GM19351 (cell line): ENCODE measurements around the gene TNNI3.

ENCODE experiments used
- ATAC-seq: cut with Tn5 transposase; IDR thresholded peaks from one replicate; pipeline ENCODE4 v1.9.1; 2021; ENCODE audit warnings: mild to moderate bottlenecking, moderate library complexity; ENCODE audit not compliant: unreplicated experiment

TNNI3 gene

DNA sequence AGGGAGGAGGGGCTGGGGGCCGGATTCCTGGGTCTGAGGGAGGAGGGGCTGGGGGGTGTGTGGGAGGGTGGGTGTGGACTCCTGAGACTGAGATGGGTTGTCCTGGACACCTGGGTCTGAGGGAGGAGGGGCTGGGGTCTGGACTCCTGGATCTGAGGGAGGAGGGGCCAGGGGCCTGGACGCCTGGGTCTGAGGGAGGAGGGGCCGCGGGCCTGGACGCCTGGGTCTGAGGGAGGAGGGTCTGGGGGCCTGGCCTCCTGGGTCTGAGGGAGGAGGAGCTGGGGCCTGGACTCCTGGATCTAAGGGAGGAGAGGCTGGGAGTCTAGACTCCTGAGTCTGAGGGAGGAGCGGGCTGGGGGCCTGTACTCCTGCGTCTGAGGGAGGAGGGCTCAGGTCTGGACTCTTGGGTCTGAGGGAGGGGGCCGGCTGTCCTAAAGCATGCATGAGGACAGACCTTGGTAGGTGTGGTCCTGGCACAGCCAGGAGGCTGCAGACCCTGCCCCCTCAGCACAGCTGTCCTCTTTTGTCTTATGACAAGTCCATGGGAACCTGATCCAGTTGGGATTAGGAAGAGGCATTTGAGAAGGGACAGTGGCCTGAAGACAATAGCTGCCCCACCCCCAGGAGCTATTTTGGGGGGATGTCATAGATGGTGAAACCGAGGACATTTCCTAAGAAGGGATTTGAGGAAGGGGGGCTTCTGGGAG, 9.8 kb downstream of the TNNI3 start:
- no peak for ATAC-seq

DNA sequence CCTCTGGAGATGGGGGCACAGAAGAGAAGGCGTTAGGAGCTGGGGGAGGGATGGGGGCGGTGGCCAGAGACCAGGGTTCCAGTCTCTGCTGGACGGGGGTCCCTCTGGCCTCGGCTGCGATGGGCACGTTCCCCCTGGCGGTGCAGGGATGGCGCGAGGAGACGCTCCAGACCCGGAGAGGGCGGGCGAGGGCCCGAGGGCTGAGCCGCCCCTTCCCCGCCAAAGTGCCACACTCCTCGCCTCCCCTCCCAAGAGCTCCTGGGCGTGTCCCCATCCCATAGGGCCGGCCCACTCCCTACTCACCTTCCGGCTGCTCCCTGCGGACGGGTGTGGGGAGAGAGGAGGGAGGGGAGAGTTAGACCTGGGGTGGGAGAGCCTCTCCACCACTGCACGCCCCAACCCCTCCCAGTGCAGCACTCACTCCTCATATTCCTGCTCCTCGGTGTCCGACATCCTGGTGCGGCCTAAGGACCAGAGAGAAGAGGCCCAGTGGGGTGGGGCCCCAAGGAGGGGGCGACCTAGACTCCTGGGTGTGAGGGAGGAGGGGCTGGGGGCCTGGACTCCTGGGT, 10.7 kb downstream of the TNNI3 start:
- no peak for ATAC-seq

DNA sequence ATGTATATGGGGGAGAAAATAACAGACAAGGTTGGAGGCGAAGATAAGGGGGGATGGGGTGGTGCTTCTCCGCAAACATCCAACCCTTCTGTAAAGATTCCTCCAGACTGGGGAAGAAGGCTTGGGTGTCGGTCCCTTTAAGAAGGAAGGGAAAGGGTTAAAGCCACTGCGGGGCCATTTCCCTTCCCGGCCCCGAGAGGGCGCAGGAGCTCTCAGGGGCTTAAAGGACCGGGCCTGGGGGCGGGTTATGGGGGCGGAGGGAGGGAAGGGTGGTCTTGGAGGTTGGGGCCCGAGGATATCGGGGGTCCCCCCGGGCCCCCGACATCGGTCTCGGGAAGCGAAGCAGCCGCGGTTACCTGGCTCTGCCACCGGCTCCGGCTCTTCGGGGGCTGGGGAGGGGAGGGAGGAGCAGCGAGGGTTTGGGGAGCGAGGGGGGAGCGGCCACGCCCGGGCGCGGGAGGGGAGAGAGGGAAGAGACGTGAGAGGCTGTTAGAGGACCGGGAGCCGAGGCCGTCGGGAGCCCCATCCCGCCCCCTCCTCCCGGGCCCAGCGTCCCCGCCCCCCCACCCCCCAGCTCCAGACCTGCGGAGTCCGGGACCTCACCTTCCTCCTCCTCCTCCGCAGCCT, 11.3 kb downstream of the TNNI3 start:
- ATAC-seq: no peak

DNA sequence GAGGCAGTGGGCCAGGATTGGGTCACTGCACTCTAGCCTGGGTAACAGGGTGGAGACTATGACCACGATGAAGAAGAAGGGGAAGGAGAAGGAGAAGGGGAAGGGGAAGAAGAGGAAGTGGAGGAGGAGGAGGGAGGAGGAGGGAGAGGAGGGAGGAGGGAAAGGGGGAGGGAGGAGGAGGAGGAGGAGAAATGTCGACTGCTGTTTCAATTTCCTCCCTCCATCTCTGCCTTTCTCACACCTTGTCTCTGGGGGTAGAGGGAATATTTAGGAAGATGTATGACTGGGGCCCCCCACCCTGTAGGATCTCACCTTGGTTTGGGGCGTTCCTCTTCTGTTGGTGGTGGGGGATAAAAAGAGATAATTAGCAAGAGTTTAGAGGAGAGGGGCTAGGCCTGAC, 12.3 kb downstream of the TNNI3 start:
- ATAC-seq: no peak

DNA sequence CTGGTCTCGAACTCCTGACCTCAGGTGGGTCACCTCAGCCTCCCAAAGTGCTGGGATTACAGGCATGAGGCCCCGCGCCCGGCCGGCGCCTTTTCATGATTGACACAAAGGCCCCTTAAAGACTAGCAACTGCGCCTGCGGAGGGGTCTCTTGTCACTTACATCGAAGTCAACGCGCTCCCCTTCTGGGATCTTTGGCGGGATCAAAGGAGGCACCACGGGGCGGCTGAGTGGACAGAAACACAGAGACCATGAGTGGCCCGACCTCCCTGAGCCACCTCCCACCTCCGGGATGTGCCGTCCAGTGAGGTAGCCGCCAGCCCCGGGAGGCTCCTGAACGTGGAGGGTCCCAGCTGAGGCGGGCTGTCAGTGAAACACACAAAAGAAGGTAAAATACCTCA, 15.8 kb downstream of the TNNI3 start:
- no peak for ATAC-seq

DNA sequence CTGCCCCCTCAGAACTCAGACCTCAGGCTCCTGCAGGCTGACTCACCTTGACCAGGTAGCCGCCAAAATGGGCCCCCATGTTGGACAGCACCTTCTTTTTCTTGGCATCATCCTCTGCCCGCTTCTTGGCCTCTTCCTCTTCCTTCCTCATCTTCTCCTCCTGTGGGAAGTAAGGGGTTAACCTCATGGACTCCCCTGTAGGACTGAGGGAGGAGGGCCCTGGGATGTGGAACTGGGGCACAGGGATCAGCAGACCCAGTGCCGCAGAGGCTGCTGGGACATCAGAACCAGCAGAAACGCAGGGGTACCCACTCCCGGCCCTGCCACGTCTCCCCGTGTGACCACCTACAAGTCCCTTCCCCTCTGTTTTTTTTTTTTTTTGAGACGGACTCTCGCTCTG, 19.6 kb downstream of the TNNI3 start:
- no peak for ATAC-seq

DNA sequence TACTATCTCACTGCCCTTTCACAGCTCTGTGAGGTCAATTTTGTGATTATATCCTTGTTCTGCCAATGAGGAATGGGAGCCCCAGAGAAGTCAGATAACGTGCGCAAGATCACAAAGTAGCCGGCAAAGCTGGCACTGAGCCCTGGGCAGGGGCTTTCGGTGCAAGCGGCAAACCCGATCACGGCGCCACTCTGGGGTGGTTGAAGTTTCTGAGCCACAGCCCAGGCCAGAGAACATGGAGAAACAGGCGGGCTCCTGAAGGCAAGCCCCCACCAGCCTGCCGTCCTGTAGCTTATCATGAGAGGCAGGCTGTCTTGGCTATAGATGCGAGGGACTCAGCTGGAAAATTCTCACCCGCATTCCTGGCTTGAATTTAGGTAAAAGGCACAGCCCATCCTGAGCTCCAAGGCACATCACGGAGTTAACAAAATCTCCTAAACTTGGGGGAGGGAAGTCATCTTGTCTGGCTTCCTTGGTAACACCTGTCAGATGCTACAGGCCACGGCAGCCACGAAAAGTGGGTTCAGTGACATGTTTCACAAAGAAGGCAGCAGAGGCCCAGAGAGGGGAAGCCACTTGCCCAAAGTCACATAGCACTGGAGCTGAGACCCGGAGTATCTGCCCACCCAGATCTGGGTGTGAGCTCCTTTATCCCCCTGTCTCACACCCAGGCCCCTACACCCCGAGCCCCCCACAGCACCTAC, 21.0 kb downstream of the TNNI3 start:
- no peak for ATAC-seq

DNA sequence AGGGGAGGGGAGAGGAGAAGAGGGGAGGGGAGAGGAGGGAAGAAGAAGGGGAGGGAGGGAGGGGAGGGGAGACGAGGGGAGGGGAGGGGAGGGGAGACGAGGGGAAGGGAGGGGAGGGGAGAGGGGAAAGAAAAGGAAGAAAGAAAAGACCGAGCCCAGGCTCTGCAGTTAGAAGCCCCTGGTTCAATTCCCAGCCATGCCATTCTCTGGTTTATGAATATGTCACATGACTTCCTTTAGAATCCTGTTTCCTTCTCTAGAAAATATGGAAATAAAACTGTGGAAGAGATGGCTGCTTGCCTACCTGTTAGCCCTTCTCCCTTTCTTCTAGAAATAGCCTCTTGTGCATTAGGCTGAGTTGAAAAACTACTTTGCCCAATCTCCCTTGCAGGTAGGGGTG, 22.8 kb downstream of the TNNI3 start:
- no peak for ATAC-seq

DNA sequence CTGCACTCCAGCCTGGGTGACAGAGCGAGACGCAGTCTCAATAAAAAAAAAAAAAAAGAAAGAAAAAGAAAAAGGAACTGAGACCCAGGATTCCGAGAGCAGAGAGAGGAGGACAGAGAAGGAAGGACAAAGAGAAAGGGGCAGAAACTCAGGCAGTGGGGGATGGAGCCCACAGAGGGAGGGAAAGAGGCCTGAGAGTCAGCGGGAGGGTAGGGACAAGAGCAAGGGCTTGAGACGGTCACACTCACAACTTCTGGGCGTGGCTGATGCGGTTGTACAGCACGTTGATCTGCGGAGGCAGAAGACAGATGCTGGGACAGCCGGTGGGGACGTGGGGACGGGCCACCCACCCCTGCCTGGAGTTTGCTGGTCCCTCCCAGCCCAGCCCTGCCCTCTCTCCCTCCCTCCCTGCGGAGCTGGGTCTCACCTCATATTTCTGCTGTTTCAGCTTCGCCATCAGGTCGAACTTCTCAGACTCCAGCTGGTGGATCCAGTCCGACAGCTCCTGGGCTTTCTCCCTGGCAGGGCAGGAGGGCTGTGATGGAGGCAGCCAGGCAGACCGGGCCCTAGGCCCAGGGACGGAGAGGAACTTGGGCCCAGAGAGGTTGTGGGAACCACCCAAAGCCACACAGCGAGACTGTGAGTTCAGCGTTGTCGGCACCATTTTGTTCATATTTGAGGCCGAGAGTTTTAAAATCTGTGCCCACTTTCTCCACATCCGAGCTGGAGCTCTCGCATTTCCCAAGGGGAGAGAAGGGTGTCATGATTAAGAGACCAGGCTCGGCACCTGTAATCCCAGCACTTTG, 23.7 kb downstream of the TNNI3 start:
- no peak for ATAC-seq

DNA sequence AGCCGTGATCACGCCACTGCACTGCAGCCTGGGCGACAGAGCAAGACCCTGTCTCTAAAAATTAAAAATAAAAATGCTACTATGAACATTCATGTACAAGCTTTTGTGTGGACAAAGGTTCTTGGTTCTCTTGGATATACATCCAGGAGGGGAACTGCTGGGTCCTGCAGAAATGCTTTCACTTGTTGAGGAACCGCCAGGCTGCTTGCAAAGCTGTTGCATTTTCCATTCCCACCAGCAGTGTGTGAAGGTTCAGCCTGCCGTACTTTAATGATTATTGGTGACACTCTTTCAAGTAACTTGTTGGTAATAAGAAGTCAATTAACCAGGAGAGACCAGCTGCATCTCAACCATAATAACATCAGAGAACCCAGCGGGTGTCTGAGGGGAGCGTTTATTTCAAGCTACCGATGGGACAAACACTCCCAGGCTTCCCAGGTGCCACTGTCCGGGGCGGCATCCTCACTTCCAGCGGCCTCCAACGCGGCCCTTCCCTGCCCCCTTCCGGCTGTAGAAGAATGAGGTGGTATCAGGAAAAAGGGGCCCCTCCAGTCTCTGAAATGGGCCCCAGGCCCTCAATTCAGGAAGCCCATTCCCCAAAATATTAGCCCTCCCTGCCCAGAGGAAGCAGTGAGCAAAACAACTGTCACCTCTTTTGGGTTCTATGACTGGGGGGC, 24.9 kb downstream of the TNNI3 start:
- no peak for ATAC-seq

DNA sequence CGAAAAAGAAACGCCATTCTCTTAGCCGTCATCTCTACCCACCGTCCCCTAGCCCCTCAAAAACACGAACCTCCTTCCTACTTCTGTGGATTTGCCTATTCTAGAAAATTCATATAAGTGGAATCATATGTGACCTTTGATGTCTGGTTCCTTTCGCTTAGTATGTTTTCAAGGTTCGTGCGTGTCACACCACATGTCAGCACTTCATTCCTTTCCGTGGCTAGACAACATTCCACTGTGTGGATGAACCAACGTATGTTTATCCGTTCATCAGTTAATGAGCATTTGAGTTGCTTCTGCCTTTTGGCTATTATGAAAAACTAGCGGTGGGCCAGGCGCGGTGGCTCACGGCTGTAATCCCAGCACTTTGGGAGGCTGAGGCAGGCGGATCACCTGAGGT, 26.1 kb downstream of the TNNI3 start:
- ATAC-seq: no peak

DNA sequence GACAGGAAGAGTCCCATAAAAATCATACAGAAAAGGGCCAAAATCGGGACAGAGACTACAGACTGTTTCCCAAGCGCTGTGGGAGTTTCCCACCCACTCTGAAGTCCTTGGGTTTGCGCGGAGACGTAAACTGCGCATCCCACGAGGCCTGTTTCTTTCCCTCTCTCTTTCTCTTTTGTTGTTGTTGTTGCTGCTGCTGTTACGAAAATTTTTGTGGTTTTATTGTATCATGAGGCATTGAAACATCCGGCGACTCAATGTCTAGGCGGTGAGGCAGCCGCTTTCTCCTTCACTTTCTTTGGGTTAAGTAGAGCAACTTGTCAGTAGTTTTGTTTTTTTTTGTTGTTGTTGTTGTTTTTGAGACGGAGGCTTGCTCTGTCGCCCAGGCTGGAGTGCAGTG, 38.5 kb downstream of the TNNI3 start:
- ATAC-seq: no peak

DNA sequence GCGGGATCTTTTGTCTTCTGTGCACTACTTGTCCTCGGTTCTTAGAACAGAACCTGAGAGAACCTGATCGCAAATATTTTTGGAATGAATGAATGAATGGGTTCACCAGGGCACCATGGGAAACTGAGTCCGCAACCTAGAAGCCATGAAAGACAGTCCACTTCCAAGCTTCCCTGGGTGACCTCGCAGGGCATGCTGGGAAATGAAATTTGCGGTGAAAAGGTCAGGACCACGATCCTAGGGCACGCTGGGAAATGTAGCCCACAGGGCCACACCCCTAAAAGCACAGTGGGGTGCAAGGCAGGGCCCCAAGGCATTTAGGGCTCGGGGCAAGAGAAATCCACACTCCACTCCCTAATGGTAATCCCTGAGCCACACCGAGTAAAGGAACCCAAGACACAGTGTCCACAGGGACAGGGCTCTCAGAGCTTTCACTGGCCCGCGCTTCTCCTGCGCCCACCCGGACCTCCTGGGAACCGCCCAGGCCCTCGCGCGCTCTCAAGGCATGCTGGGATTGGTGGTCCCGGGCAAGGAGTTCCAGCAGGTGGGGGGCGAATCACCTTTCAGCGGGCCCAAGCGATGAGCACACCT, 39.0 kb downstream of the TNNI3 start:
- ATAC-seq: no peak

DNA sequence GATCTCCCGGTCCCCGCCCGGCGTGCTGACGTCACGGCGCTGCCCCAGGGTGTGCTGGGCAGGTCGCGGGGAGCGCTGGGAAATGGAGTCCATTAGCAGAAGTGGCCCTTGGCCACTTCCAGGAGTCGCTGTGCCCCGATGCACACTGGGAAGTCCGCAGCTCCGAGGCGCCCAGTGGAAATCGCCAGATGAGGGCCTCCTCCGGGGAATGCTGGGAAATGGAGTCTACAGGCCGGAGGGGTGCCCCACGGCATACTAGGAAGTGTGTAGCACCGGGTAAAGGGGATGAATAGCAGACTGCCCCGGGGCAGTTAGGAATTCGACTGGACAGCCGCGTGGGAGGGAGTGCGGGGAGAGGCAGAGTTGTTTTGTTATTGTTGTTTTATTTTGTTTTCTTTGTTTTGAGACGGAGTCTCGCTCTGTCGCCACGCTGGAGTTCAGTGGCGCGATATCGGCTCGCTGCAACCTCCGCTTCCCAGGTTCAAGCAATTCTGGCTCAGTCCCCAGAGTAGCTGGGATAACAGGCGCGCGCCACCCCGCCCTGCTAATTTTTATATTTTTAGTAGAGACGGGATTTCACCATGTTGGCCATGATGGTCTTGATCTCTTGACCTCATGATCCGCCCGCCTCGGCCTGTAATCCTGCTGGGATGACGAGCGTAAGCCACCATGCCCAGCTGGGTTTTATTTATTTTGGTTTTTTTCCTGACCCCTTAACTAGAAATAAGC, 39.7 kb downstream of the TNNI3 start:
- ATAC-seq: peak; percentile 79

DNA sequence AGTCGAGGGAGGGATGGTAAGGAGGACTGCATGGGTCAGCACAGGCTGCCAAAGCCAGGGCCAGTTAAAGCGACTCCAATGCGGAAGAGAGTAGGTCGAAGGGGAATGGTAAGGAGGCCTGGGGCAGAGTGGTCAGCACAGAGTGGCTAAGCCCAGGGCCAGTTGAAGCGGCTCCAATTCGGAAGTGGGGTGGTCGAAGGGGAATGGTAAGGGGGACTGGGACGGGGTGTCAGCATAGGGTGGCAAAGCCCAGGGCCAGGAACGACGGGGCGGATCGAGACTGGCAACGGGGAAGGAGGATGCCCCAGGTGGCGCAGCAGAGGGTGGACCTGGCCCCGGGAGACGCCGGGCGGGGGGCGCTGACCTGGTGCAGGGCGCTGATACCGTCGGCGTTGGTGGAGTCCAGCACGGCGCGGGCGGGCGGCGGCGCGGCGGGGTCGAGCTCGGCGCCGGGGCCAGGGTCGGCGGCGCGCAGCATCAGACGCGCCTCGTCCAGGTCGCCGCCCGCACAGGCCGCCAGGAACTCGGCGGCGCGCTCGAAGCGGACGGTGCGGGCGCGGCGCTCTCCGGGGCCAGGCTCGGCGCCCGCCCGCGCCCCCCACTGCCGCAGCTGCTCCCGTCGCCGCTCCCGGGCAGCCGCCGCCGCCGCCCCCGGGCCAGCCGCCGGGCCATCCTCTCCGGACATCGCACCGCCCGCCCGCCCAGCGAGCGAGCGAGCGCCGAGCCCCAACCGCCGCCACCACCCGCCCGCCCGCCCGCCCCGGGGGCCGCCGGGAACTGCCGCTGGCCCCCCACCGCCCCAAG, 40.5 kb downstream of the TNNI3 start, which contains the start of gene PPP1R12C:
TSS of gene PPP1R12C (minus strand) at position 779 of the 804 bp plus-strand sequence. CDS start at position 685, 94 bp downstream.
- ATAC-seq: peak; percentile 4

DNA sequence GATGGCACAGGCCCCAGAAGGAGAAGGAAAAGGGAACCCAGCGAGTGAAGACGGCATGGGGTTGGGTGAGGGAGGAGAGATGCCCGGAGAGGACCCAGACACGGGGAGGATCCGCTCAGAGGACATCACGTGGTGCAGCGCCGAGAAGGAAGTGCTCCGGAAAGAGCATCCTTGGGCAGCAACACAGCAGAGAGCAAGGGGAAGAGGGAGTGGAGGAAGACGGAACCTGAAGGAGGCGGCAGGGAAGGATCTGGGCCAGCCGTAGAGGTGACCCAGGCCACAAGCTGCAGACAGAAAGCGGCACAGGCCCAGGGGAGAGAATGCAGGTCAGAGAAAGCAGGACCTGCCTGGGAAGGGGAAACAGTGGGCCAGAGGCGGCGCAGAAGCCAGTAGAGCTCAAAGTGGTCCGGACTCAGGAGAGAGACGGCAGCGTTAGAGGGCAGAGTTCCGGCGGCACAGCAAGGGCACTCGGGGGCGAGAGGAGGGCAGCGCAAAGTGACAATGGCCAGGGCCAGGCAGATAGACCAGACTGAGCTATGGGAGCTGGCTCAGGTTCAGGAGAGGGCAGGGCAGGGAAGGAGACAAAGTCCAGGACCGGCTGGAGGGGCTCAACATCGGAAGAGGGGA, 41.2 kb downstream of the TNNI3 start:
- ATAC-seq: no peak

DNA sequence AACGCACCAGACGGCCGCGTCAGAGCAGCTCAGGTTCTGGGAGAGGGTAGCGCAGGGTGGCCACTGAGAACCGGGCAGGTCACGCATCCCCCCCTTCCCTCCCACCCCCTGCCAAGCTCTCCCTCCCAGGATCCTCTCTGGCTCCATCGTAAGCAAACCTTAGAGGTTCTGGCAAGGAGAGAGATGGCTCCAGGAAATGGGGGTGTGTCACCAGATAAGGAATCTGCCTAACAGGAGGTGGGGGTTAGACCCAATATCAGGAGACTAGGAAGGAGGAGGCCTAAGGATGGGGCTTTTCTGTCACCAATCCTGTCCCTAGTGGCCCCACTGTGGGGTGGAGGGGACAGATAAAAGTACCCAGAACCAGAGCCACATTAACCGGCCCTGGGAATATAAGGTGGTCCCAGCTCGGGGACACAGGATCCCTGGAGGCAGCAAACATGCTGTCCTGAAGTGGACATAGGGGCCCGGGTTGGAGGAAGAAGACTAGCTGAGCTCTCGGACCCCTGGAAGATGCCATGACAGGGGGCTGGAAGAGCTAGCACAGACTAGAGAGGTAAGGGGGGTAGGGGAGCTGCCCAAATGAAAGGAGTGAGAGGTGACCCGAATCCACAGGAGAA, 42.0 kb downstream of the TNNI3 start:
- ATAC-seq: no peak
